IMR-90 (cell line): ENCODE data around the gene RAB27A. TPM values are rescaled to one million over a fixed set of nuclear protein-coding genes. Genes with fewer than 3 reads are reported as not detected.

Experiments
- ATAC-seq: fragments of 200-7000 bp; cut with Tn5 transposase; 2 replicates; pipeline ENCODE4 v1.9.1; 2020; ENCODE audit warnings: low read depth, mild to moderate bottlenecking, moderate library complexity
- BruUV-seq: library from RNA; stranded (reverse); fragments of 400-500 nt; replicated peaks from 2 replicates; lab custom pipeline; 2021; lab: Mats Ljungman, UMichigan
- CTCF ChIA-PET: fragments of 300-600 bp; formaldehyde crosslinking; extraction: SDS; loops from one replicate; lab custom pipeline; 2021; ENCODE audit warnings: antibody characterized with exemption; lab: Yijun Ruan, JAX
- POLR2A ChIA-PET: fragments of 300-600 bp; sonication (Branson Sonifier 250); formaldehyde crosslinking; loops from one replicate; lab custom pipeline; 2022; ENCODE audit warnings: antibody characterized with exemption; ENCODE audit not compliant: unreplicated experiment; lab: Charles Lee
- DNase-seq: peaks from one replicate; pipeline ENCODE4 v3.0.0; 2013
- H2AFZ ChIP-seq: replicated peaks from 2 replicates; pipeline ENCODE3; 2013; ENCODE audit warnings: low read length, mild to moderate bottlenecking; ENCODE audit not compliant: poor library complexity
- H2AK5ac ChIP-seq: 2 replicates; pipeline ENCODE4 v1.6.1; 2013; ENCODE audit warnings: low read depth, low read length, inconsistent platforms
- H2AK9ac ChIP-seq: replicated peaks from 2 replicates; pipeline ENCODE3; 2013; ENCODE audit warnings: mild to moderate bottlenecking, low read depth, low read length, moderate library complexity; ENCODE audit not compliant: poor library complexity
- H2BK120ac ChIP-seq: 2 replicates; pipeline ENCODE4 v1.6.1; 2013; ENCODE audit warnings: low read depth, low read length, inconsistent platforms
- H2BK15ac ChIP-seq: 3 replicates; pipeline ENCODE4 v1.6.1; 2013; ENCODE audit warnings: low read depth, low read length, inconsistent platforms
- H2BK20ac ChIP-seq: 2 replicates; pipeline ENCODE4 v1.6.1; 2013; ENCODE audit warnings: low read depth, mild to moderate bottlenecking, inconsistent platforms, low read length, moderate library complexity
- H2BK5ac ChIP-seq: 2 replicates; pipeline ENCODE4 v1.6.1; 2013; ENCODE audit warnings: mild to moderate bottlenecking, low read depth, low read length, inconsistent platforms; ENCODE audit not compliant: poor library complexity, severe bottlenecking
- H3K14ac ChIP-seq: replicated peaks from 2 replicates; pipeline ENCODE4 v1.6.1; 2013; ENCODE audit warnings: low read depth, low read length, inconsistent platforms
- H3K18ac ChIP-seq: 2 replicates; pipeline ENCODE4 v1.6.1; 2013; ENCODE audit warnings: low read depth, low read length, control low read depth
- H3K23ac ChIP-seq: 2 replicates; pipeline ENCODE4 v1.6.1; 2013; ENCODE audit warnings: low read depth, low read length, inconsistent platforms
- H3K27ac ChIP-seq: 2 replicates; pipeline ENCODE4 v1.5.1; 2013; ENCODE audit warnings: mild to moderate bottlenecking, control low read depth, low read length; ENCODE audit not compliant: insufficient read depth
- H3K27me3 ChIP-seq: 2 replicates; pipeline ENCODE4 v1.6.1; 2013; ENCODE audit warnings: low read length; ENCODE audit not compliant: control insufficient read depth, insufficient read depth
- H3K36me3 ChIP-seq: 2 replicates; pipeline ENCODE4 v1.6.1; 2013; ENCODE audit warnings: low read length, mixed read lengths; ENCODE audit not compliant: control insufficient read depth, insufficient read depth
- H3K4ac ChIP-seq: 2 replicates; pipeline ENCODE4 v1.6.1; 2013; ENCODE audit warnings: low read depth, low read length, inconsistent platforms
- H3K4me1 ChIP-seq: 2 replicates; pipeline ENCODE4 v1.6.1; 2013; ENCODE audit warnings: low read length, mixed read lengths; ENCODE audit not compliant: control insufficient read depth, insufficient read depth
- H3K4me2 ChIP-seq: 2 replicates; pipeline ENCODE4 v1.6.1; 2013; ENCODE audit warnings: low read depth, mild to moderate bottlenecking, control low read depth, low read length, moderate library complexity
- H3K4me3 ChIP-seq: 2 replicates; pipeline ENCODE4 v1.5.1; 2013; ENCODE audit warnings: low read depth, mild to moderate bottlenecking, control low read depth, low read length, moderate library complexity; ENCODE audit not compliant: insufficient read depth
- H3K56ac ChIP-seq: 2 replicates; pipeline ENCODE4 v1.6.1; 2013; ENCODE audit warnings: low read length, inconsistent platforms; ENCODE audit not compliant: insufficient read depth; ENCODE audit errors: extremely low read depth
- H3K79me1 ChIP-seq, 2 experiments: 2 replicates each; pipeline ENCODE4 v1.6.1; 2013; ENCODE audit warnings: low read length in 2 of 2, inconsistent platforms in 1 of 2, low read depth in 1 of 2
- H3K9ac ChIP-seq: 2 replicates; pipeline ENCODE4 v1.6.1; 2013; ENCODE audit warnings: low read depth, low read length, control low read depth
- H3K9me1 ChIP-seq: 2 replicates; pipeline ENCODE4 v1.6.1; 2013; ENCODE audit warnings: low read length, inconsistent platforms; ENCODE audit not compliant: insufficient read depth
- H3K9me3 ChIP-seq: 2 replicates; pipeline ENCODE4 v1.6.1; 2013; ENCODE audit warnings: low read length; ENCODE audit not compliant: control insufficient read depth, insufficient read depth
- H4K20me1 ChIP-seq: 2 replicates; pipeline ENCODE4 v1.6.1; 2013; ENCODE audit warnings: low read length, inconsistent platforms; ENCODE audit not compliant: insufficient read depth
- H4K5ac ChIP-seq: 2 replicates; pipeline ENCODE4 v1.6.1; 2013; ENCODE audit warnings: mild to moderate bottlenecking, low read depth, low read length, control low read depth
- H4K8ac ChIP-seq, 2 experiments: 2 replicates each; pipeline ENCODE4 v1.6.1; 2013; ENCODE audit warnings: low read depth in 2 of 2, low read length in 2 of 2, control low read depth in 1 of 2, inconsistent platforms in 1 of 2
- H4K91ac ChIP-seq: 2 replicates; pipeline ENCODE4 v1.6.1; 2013; ENCODE audit warnings: low read depth, low read length, inconsistent platforms; ENCODE audit not compliant: insufficient read depth
- SMC3 ChIP-seq: fragments of 150-350 bp; IDR thresholded peaks from 2 replicates; pipeline ENCODE4 v1.6.1; 2016; ENCODE audit warnings: low read depth, mild to moderate bottlenecking, antibody characterized with exemption, low read length, moderate library complexity
- WGBS, 2 experiments: methylation state at CpG; one replicate each; pipeline versions ENCODE4 v1.1.5 to v1.1.7; 2013; ENCODE audit warnings: missing lambda C conversion rate in 2 of 2; ENCODE audit not compliant: insufficient read length in 1 of 2; ENCODE audit errors: extremely low coverage in 2 of 2; 5-methylcytosine and 5-hydroxymethylcytosine counted together
- dilution Hi-C: fragments of 300-500 bp; cut with HindIII; formaldehyde crosslinking; loops from one replicate; pipeline ENCODE4 v1.14.3; 2018; ENCODE audit warnings: low sequenced_read_pairs; ENCODE audit not compliant: unreplicated experiment
- in situ Hi-C: fragments of 300-500 bp; cut with MboI; formaldehyde crosslinking; loops from 3 replicates; pipeline ENCODE4 v1.14.3; 2019; ENCODE audit warnings: low sequenced_read_pairs, inconsistent platforms, mixed read lengths
- intact Hi-C: fragments of 100-400 bp; cut with micrococcal nuclease; formaldehyde crosslinking; loops from 2 replicates; pipeline ENCODE4 v1.10.0; 2022
- polyA plus RNA-seq, 3 experiments: library from polyadenylated mRNA; depleted of rRNA; stranded (reverse); fragments of >200 nt; gene quantifications; 2 replicates each; pipeline ENCODE4 v1.2.3, GENCODE V29; 2012; ENCODE audit warnings: low replicate concordance in 1 of 3
- total RNA-seq: library from RNA; depleted of rRNA; stranded (reverse); fragments of >200 nt; gene quantifications from 2 replicates; pipeline ENCODE4 v1.2.3, GENCODE V29; 2012; rRNA removed

Gene RAB27A
- total and polyA plus RNA-seq, 2 of the 4 experiments (the other 2 are of a cell fraction) = 4.8 to 13.7 TPM

- Histone ChIP-seq H3K36me3 (no peaks in the 10 kb centered on the region), H3K4me3 (no peak overlapping the region), H3K18ac (no peak overlapping the region), H2BK120ac (no peak overlapping the region), H2BK5ac (no peak overlapping the region), H3K27me3 (no peaks in the 10 kb centered on the region), H3K4ac (no peak overlapping the region), H3K4me1 (no peaks in the 10 kb centered on the region), H2AK5ac (no peak overlapping the region), H4K8ac (no peak overlapping the region), H2AFZ (no peak overlapping the region), H2BK20ac (no peak overlapping the region), H3K56ac (no peak overlapping the region), H4K5ac (no peak overlapping the region), H2BK15ac (no peak overlapping the region), H3K27ac (no peak overlapping the region), H4K91ac (no peak overlapping the region), H3K79me1 (no peaks in the 10 kb centered on the region), H3K9me3 (no peaks in the 10 kb centered on the region), H3K9ac (no peak overlapping the region), H3K4me2 (no peak overlapping the region), H3K14ac (no peak overlapping the region), H3K23ac (no peak overlapping the region), H3K9me1 (no peaks in the 10 kb centered on the region), H2AK9ac (no peak overlapping the region), H4K20me1 (no peaks in the 10 kb centered on the region)
- dilution Hi-C loops = no loop called here
- DNase-seq (no peak), ATAC-seq (no peak)
- no TSS peak for BruUV-seq
- ChIA-PET CTCF (no interaction called here), POLR2A (no interaction called here)
- in situ Hi-C loops = no loop called here
- no peak for TF ChIP-seq SMC3
- no CpG with 5 or more reads among the region's 4 CpGs for WGBS, 2 experiments
- intact Hi-C loops = loop anchor here (10.0 kb wide), 1 partner anchor 1089 kb away; no protein-coding TSS in a partner anchor
Measured at GRCh38 chr15:55164284-55164683, 125.3 kb downstream of the RAB27A start.

Other genes starting within 250 kb of the RAB27A start
- gene RSL24D1, start 92.9 kb downstream of the RAB27A start, total RNA-seq = 36.7 and 89.2 TPM in 2 replicates
- 25.6 and 36.5 TPM in 2 replicates for gene RSL24D1, start 92.9 kb downstream of the RAB27A start, polyA plus RNA-seq (2012; rRNA removed)
- 11.7 and 12.7 TPM in 2 replicates for gene PIGBOS1, start 29.3 kb upstream of the RAB27A start, total RNA-seq
- gene PIGBOS1, start 29.3 kb upstream of the RAB27A start, polyA plus RNA-seq (2012; rRNA removed) = 11.7 and 12.1 TPM in 2 replicates
- gene PIGB, start 29.4 kb upstream of the RAB27A start, total RNA-seq = 11.8 and 17.5 TPM in 2 replicates
- gene PIGB, start 29.4 kb upstream of the RAB27A start, polyA plus RNA-seq (2012; rRNA removed) = 8.0 and 9.2 TPM in 2 replicates
- 14.3 and 18.9 TPM in 2 replicates for gene CCPG1, start 118.5 kb upstream of the RAB27A start, total RNA-seq
- 7.7 and 11.4 TPM in 2 replicates for gene CCPG1, start 118.5 kb upstream of the RAB27A start, polyA plus RNA-seq (2012; rRNA removed)
- 0.28 and 0.36 TPM in 2 replicates for gene PIERCE2, start 118.7 kb upstream of the RAB27A start, total RNA-seq
- 0.48 and 1.0 TPM in 2 replicates for gene PIERCE2, start 118.7 kb upstream of the RAB27A start, polyA plus RNA-seq (2012; rRNA removed)
- gene DNAAF4, start 218.4 kb upstream of the RAB27A start, total RNA-seq = 0.72 and 0.83 TPM in 2 replicates
- gene DNAAF4, start 218.4 kb upstream of the RAB27A start, polyA plus RNA-seq (2012; rRNA removed) = 0.48 and 0.80 TPM in 2 replicates